Endothelial cell of umbilical vein (primary cell): ENCODE results near the gene DIP2A.

Experiments
- CTCF ChIP-seq, 2 donors: IDR thresholded peaks; 1 replicate in 1 of 2; 2 replicates in 1 of 2; pipeline ENCODE4 v1.5.1; 2011; ENCODE audit warnings: low read length in 2 of 2, mild to moderate bottlenecking in 2 of 2, moderate library complexity in 2 of 2, control low read depth in 1 of 2, inconsistent platforms in 1 of 2, low read depth in 1 of 2; ENCODE audit not compliant: insufficient read depth in 1 of 2; ENCODE audit errors: extremely low read depth in 1 of 2
- EZH2 ChIP-seq: IDR thresholded peaks from 2 replicates; pipeline ENCODE4 v1.6.1; 2012; ENCODE audit warnings: borderline replicate concordance, low read depth, mild to moderate bottlenecking, moderate library complexity, low read length, inconsistent platforms; ENCODE audit not compliant: severe bottlenecking
- FOS ChIP-seq: IDR thresholded peaks from 2 replicates; pipeline ENCODE4 v1.6.1; 2011; ENCODE audit warnings: mild to moderate bottlenecking, low read length, moderate library complexity, borderline replicate concordance; ENCODE audit not compliant: insufficient read depth
- GATA2 ChIP-seq: IDR thresholded peaks from 2 replicates; pipeline ENCODE4 v1.7.0; 2011; ENCODE audit warnings: low read depth, mild to moderate bottlenecking, moderate library complexity, mixed read lengths, low read length; ENCODE audit not compliant: insufficient read length, insufficient read depth
- JUN ChIP-seq: IDR thresholded peaks from 2 replicates; pipeline ENCODE4 v1.6.1; 2011; ENCODE audit warnings: borderline replicate concordance, low read depth; ENCODE audit not compliant: insufficient read length, insufficient read depth
- MAX ChIP-seq: IDR thresholded peaks from 2 replicates; pipeline ENCODE4 v1.6.1; 2011; ENCODE audit not compliant: insufficient read depth, insufficient read length
- MYC ChIP-seq: IDR thresholded peaks from one replicate; pipeline ENCODE4 v1.6.1; 2011; ENCODE audit warnings: mild to moderate bottlenecking, low read depth, low read length
- POLR2A ChIP-seq: IDR thresholded peaks from 2 replicates; pipeline ENCODE4 v1.6.1; 2012; ENCODE audit warnings: low read depth, mild to moderate bottlenecking, control low read depth, low read length
- POLR2AphosphoS5 ChIP-seq: IDR thresholded peaks from 2 replicates; pipeline ENCODE4 v1.6.1; 2012; ENCODE audit warnings: low read depth, mild to moderate bottlenecking, control low read depth, low read length, moderate library complexity; ENCODE audit not compliant: insufficient read depth

- TF ChIP-seq CTCF (IDR thresholded peaks at IDR 0.05; ENCODE audit: extremely low read depth in 1 of 2, insufficient read depth in 1 of 2, low read depth in 1 of 2, low read length in 2 of 2) (no peak), EZH2 (no peak), POLR2A (no peak), JUN (no peak), MAX (no peak), POLR2AphosphoS5 (no peak), FOS (no peak), MYC (no peak), GATA2 (no peak)
Measured at GRCh38 chr21:46409641-46410406, 48.9 kb upstream of the DIP2A start.
